Measurements from ENCODE around the gene IL1F10.

GRCh38 chr2:113046465-113046864, 21.3 kb upstream of the IL1F10 start:
- TF ChIP-seq EZH2 (IDR thresholded peaks at IDR 0.05; ENCODE audit: borderline replicate concordance, insufficient read depth, low read length, poor library complexity, severe bottlenecking) (no peak), CTCF (IDR thresholded peaks at IDR 0.05; ENCODE audit: poor library complexity, severe bottlenecking) (no peak), POLR2AphosphoS5 (IDR thresholded peaks at IDR 0.05) (no peak), EP300 (conservative IDR thresholded peaks at IDR 0.05; ENCODE audit: poor library complexity, severe bottlenecking) (no peak)
